ENCODE measurements around the gene ADAMTS12. TPM values are rescaled to one million over a fixed set of nuclear protein-coding genes. Genes with fewer than 3 reads are reported as not detected.

The ADAMTS12 gene
- total and polyA plus RNA-seq, 2 experiments from 2014 or later = 9.1 to 17.1 TPM

- Histone ChIP-seq H2AFZ (no peak overlapping the region), H3K27ac (ENCODE audit: low read depth) (no peak overlapping the region), H4K20me1 (replicated peaks; ENCODE audit: insufficient read depth) (no peaks in the 10 kb centered on the region), H3K27me3 (ENCODE audit: insufficient read depth) (no peaks in the 10 kb centered on the region), H3F3A (replicated peaks; ENCODE audit: low read depth) (no peaks in the 10 kb centered on the region), H3K36me3 (ENCODE audit: insufficient read depth) (0 out of 2 replicates have a peak, but pooled peaks cover 6% of the 10 kb centered on the region), H3K4me1 (ENCODE audit: insufficient read depth) (no peaks in the 10 kb centered on the region), H3K4me3 (no peak overlapping the region), H3K9me2 (ENCODE audit: insufficient read depth) (no peaks in the 10 kb centered on the region), H3K4me2 (no peak overlapping the region), H3K79me2 (replicated peaks; ENCODE audit: insufficient read depth) (no peaks in the 10 kb centered on the region)
- Mint-ChIP-seq H3K4me3 (no peak overlapping the region), H3K9me3 (peaks cover 4% of the 10 kb centered on the region; the same call in 1 of the 3 replicates), H3K4me1 (no peaks in the 10 kb centered on the region; the same call in 2 of the 3 replicates), H3K27ac (no peak overlapping the region), H3K36me3 (ENCODE audit: low read depth) (peaks cover 7% of the 10 kb centered on the region; the same call in 2 of the 3 replicates), H3K27me3 (ENCODE audit: insufficient read depth, low read depth, poor library complexity) (no peaks in the 10 kb centered on the region)
- TF ChIP-seq JUNB (IDR thresholded peaks at IDR 0.05; ENCODE audit: unreplicated experiment) (no peak), ZNF331 (CRISPR knock-in tag; IDR thresholded peaks at IDR 0.05; ENCODE audit: low read depth) (no peak), ZNF114 (CRISPR knock-in tag; IDR thresholded peaks at IDR 0.05) (no peak), CREB1 (CRISPR knock-in tag; IDR thresholded peaks at IDR 0.05; ENCODE audit: low read depth) (no peak), ETS1 (IDR thresholded peaks at IDR 0.05) (no peak), POLR2AphosphoS5 (IDR thresholded peaks at IDR 0.05; ENCODE audit: low read depth) (no peak), REST (IDR thresholded peaks at IDR 0.05; ENCODE audit: unreplicated experiment) (no peak)
- ATAC-seq (peak; percentile 46; the same call in 2 of the 3 replicates), DNase-seq (ENCODE audit: low spot score) (no peak)
Measured at GRCh38 chr5:33649549-33650482, 242.0 kb downstream of the ADAMTS12 start.

GRCh38 chr5:33641744-33642505 is 249.9 kb downstream of the ADAMTS12 start:
- peak; percentile 12 for DNase-seq (ENCODE audit: low spot score)
- peaks cover 17% of the 10 kb centered on the region for H3K36me3 Mint-ChIP-seq (ENCODE audit: low read depth)
- ATAC-seq = peak; percentile 88
- H3K27me3 Mint-ChIP-seq (ENCODE audit: insufficient read depth, low read depth, poor library complexity) = no peaks in the 10 kb centered on the region
- Histone ChIP-seq H3K4me2 (no peak overlapping the region), H3K4me1 (ENCODE audit: insufficient read depth) (no peaks in the 10 kb centered on the region), H3K36me3 (ENCODE audit: insufficient read depth) (peaks cover 11% of the 10 kb centered on the region; the same call in 1 of the 2 replicates), H3K9me2 (ENCODE audit: insufficient read depth) (no peaks in the 10 kb centered on the region; the same call in 1 of the 2 replicates), H4K20me1 (replicated peaks; ENCODE audit: insufficient read depth) (no peaks in the 10 kb centered on the region), H3K4me3 (no peak overlapping the region), H3K27ac (ENCODE audit: low read depth) (no peak overlapping the region), H3K79me2 (replicated peaks; ENCODE audit: insufficient read depth) (no peaks in the 10 kb centered on the region), H2AFZ (no peak overlapping the region), H3F3A (replicated peaks; ENCODE audit: low read depth) (no peaks in the 10 kb centered on the region), H3K27me3 (ENCODE audit: insufficient read depth) (no peaks in the 10 kb centered on the region)
- H3K9me3 Mint-ChIP-seq = peaks cover 7% of the 10 kb centered on the region; the same call in 1 of the 3 replicates
- no peak overlapping the region for H3K27ac Mint-ChIP-seq
- H3K4me3 Mint-ChIP-seq = no peak overlapping the region
- no peaks in the 10 kb centered on the region for H3K4me1 Mint-ChIP-seq
- no peak for TF ChIP-seq POLR2AphosphoS5 (IDR thresholded peaks at IDR 0.05; ENCODE audit: low read depth)
- no peak for TF ChIP-seq STAT1 (IDR thresholded peaks at IDR 0.05; ENCODE audit: unreplicated experiment)
- no peak for TF ChIP-seq ZNF114 (CRISPR knock-in tag; IDR thresholded peaks at IDR 0.05)
- no peak for TF ChIP-seq ZNF331 (CRISPR knock-in tag; IDR thresholded peaks at IDR 0.05; ENCODE audit: low read depth)
- no peak for TF ChIP-seq CTCF (conservative IDR thresholded peaks at IDR 0.05; ENCODE audit: low read depth in 2 of 2)
- no peak for TF ChIP-seq REST (IDR thresholded peaks at IDR 0.05; ENCODE audit: unreplicated experiment)
- TF ChIP-seq JUNB (IDR thresholded peaks at IDR 0.05; ENCODE audit: unreplicated experiment) = no peak

All from GM23338 (cell line).